Cardiac fibroblast (primary cell): Measurements from ENCODE around the gene CHAF1A.

Source experiments
- DNase-seq, 2 donors: peaks; one replicate each; pipeline versions ENCODE4 v3.0.0 to v3.0.0-alpha.2; 2010; ENCODE audit warnings: low read depth in 2 of 2
- H3K4me3 ChIP-seq, 2 donors: replicated peaks in 1 of 2; 1 replicate in 1 of 2; 2 replicates in 1 of 2; pipeline ENCODE4 v1.5.1; 2011; ENCODE audit warnings: low read depth in 2 of 2, low read length in 2 of 2, mild to moderate bottlenecking in 2 of 2, moderate library complexity in 1 of 2
- CTCF ChIP-seq: IDR thresholded peaks from one replicate; pipeline ENCODE4 v1.5.1; 2011; ENCODE audit warnings: low read depth, mild to moderate bottlenecking, low read length, inconsistent platforms

CHAF1A gene

DNA sequence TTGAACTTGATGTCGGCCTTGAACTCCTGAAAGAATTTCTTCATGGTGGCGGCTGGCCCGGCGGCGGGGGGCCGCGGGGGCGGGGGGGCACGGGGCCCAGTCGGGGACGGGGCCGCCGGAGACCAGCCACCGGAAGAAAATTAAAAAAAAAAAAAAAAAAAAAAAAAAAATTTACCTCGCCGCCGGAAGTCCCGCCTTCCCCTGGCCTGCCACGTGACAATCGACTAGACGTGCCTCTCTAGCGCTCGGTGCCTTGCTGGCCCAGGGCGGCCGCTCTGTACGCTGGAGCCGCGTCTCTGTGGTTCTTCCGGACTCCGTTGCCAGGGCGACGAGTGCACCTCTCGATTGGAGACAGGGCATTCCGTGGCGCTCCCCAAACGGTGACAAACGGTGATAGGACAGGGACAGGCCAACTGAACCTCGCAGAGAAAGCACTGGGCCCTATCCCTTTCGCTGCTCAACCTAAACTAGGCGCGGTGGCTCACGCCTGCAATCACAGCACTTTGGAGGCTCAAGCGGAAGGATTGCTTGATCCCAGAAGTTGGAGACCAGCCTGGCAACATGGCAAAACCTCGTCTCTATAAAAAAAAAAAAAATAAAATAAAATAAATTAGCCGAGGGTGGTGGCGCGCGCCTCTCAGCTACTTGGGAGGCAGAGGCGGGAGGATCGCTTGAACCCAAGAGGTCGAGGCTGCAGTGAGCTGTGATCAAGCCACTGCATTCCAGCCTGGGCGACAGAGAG is 55.4 kb downstream of the CHAF1A start, which contains the start of gene UBXN6:
Gene UBXN6, minus strand, starts transcription at position 141 of the 742 bp plus-strand sequence. Its CDS starts 97 bp downstream, at position 44.
- H3K4me3 ChIP-seq: peak within 1 kb of the TSS; percentile 78 to 85
- peak; percentile 99 for DNase-seq
- no peak for TF ChIP-seq CTCF

- no peak for TF ChIP-seq CTCF
- H3K4me3 ChIP-seq: no peak overlapping the region
- DNase-seq: no peak
Measured at GRCh38 chr19:4464815-4465581, 62.6 kb downstream of the CHAF1A start.

- no peak for DNase-seq
- no peak for TF ChIP-seq CTCF
- no peak overlapping the region for H3K4me3 ChIP-seq
Measured at GRCh38 chr19:4467835-4468234, 65.4 kb downstream of the CHAF1A start.

- TF ChIP-seq CTCF: no peak
- peak overlapping the region; percentile 52 to 62 for H3K4me3 ChIP-seq
- DNase-seq: peak; percentile 100
Measured at GRCh38 chr19:4471403-4472173, 69.1 kb downstream of the CHAF1A start.

DNA sequence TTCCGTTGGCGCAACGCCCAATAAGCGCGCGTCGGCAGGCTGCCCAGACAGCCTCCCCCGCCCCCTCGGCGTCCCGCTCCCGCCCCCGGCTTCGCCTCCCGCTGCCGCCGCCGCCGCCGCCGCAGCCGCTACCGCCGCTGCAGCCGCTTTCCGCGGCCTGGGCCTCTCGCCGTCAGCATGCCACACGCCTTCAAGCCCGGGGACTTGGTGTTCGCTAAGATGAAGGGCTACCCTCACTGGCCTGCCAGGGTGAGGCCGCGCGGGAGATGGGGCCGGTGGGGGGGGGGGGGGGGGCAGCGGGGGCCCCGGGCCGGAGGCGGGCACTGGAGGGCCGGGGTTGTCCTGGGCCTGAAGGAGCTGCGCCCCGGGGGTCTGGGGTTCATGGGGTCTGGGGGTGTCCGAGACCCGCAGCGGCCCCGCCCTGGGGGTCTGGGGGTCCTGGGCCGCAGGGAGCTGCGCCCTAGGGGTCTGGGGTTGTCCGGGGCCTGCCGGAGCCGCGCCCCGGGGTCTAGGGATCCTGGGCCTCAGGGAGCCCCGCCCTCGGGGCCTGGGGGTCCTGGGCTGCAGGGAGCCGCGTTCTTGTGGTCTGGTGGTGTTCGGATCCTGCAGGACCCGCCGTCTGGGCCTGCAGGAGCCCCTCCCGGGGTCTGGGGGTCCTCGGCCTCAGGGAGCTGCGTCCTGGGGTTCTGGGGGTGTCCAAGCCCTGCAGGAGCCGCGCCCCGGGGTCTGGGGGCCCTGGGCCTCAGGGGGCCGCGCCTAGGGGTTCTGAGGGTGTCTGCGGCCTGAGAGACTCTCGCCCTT is 69.9 kb downstream of the CHAF1A start, which contains the start of gene HDGFL2:
Gene HDGFL2, plus strand, starts transcription at position 124 of the 801 bp plus-strand sequence. Its CDS starts 54 bp downstream, at position 178.
- peak within 1 kb of the TSS; percentile 82 to 95 for H3K4me3 ChIP-seq
- TF ChIP-seq CTCF: no peak
- no peak for DNase-seq
